Neuronal stem cell (in vitro differentiated cells): ENCODE results near the gene CNNM4. TPM values are rescaled to one million over a fixed set of nuclear protein-coding genes. Genes with fewer than 3 reads are reported as not detected.
A peak's percentile ranks its signal among the peaks of the same experiment; 100 is the strongest.

Source experiments
- DNase-seq: peaks from one replicate; pipeline ENCODE4 v3.0.0-alpha.2; 2013; ENCODE audit warnings: low spot score
- H2AFZ ChIP-seq: one replicate; pipeline ENCODE4 v1.6.1; 2013; ENCODE audit warnings: mild to moderate bottlenecking, low read length, inconsistent platforms
- H2AK5ac ChIP-seq: 2 replicates; pipeline ENCODE4 v1.6.1; 2013; ENCODE audit warnings: low read depth, mild to moderate bottlenecking, inconsistent platforms, low read length, moderate library complexity, mixed read lengths
- H2BK120ac ChIP-seq: 2 replicates; pipeline ENCODE4 v1.6.1; 2013; ENCODE audit warnings: low read depth, mild to moderate bottlenecking, inconsistent platforms, low read length, moderate library complexity, mixed read lengths
- H2BK12ac ChIP-seq: one replicate; pipeline ENCODE4 v1.6.1; 2013; ENCODE audit warnings: low read length, inconsistent platforms
- H2BK15ac ChIP-seq: 2 replicates; pipeline ENCODE4 v1.6.1; 2013; ENCODE audit warnings: mild to moderate bottlenecking, low read length, inconsistent platforms, mixed read lengths
- H2BK5ac ChIP-seq: one replicate; pipeline ENCODE4 v1.6.1; 2013; ENCODE audit warnings: inconsistent platforms, mild to moderate bottlenecking, low read length, moderate library complexity
- H3K14ac ChIP-seq: one replicate; pipeline ENCODE4 v1.6.1; 2013; ENCODE audit warnings: low read length, inconsistent platforms
- H3K18ac ChIP-seq: 2 replicates; pipeline ENCODE4 v1.6.1; 2013; ENCODE audit warnings: low read length, inconsistent platforms
- H3K23ac ChIP-seq: 2 replicates; pipeline ENCODE4 v1.6.1; 2013; ENCODE audit warnings: low read depth, mild to moderate bottlenecking, mixed read lengths, low read length, inconsistent platforms; ENCODE audit not compliant: poor library complexity
- H3K27ac ChIP-seq: replicated peaks from 3 replicates; pipeline ENCODE4 v1.5.1; 2013; ENCODE audit warnings: low read length, inconsistent platforms
- H3K27me3 ChIP-seq, 3 experiments: 2 replicates each; pipeline ENCODE4 v1.6.1; 2013; ENCODE audit warnings: low read length in 3 of 3, mild to moderate bottlenecking in 2 of 3, inconsistent platforms in 1 of 3, low read depth in 1 of 3, mixed read lengths in 1 of 3, moderate library complexity in 1 of 3; ENCODE audit not compliant: control insufficient read depth in 3 of 3, insufficient read depth in 3 of 3
- H3K36me3 ChIP-seq, 2 donors: replicated peaks in 1 of 2; 2 replicates each; pipeline ENCODE4 v1.6.1; 2013; ENCODE audit warnings: low read length in 2 of 2; ENCODE audit not compliant: control insufficient read depth in 2 of 2, insufficient read depth in 2 of 2
- H3K4ac ChIP-seq: 2 replicates; pipeline ENCODE4 v1.6.1; 2013; ENCODE audit warnings: inconsistent platforms, mild to moderate bottlenecking, low read length, moderate library complexity
- H3K4me1 ChIP-seq, 2 donors: 1 replicate in 1 of 2; 2 replicates in 1 of 2; pipeline ENCODE4 v1.6.1; 2013; ENCODE audit warnings: low read length in 2 of 2, low read depth in 1 of 2; ENCODE audit not compliant: control insufficient read depth in 2 of 2, insufficient read depth in 1 of 2
- H3K4me2 ChIP-seq: one replicate; pipeline ENCODE4 v1.6.1; 2013; ENCODE audit warnings: mild to moderate bottlenecking, low read length, inconsistent platforms; ENCODE audit not compliant: insufficient read depth, poor library complexity, severe bottlenecking
- H3K4me3 ChIP-seq, 2 donors: 2 replicates each; pipeline ENCODE4 v1.5.1; 2013; ENCODE audit warnings: low read length in 2 of 2, mild to moderate bottlenecking in 2 of 2, inconsistent platforms in 1 of 2, moderate library complexity in 1 of 2
- H3K79me1 ChIP-seq: one replicate; pipeline ENCODE4 v1.6.1; 2013; ENCODE audit warnings: low read depth, mild to moderate bottlenecking, inconsistent platforms, low read length, moderate library complexity
- H3K9ac ChIP-seq: one replicate; pipeline ENCODE4 v1.6.1; 2013; ENCODE audit warnings: mild to moderate bottlenecking, low read depth, low read length, inconsistent platforms; ENCODE audit not compliant: poor library complexity
- H3K9me3 ChIP-seq, 2 donors: replicated peaks in 1 of 2; 2 replicates each; pipeline versions ENCODE3 to v1.6.1; 2013; ENCODE audit warnings: low read length in 2 of 2, mild to moderate bottlenecking in 2 of 2, inconsistent platforms in 1 of 2, low read depth in 1 of 2, mixed read lengths in 1 of 2, moderate library complexity in 1 of 2; ENCODE audit not compliant: control insufficient read depth in 2 of 2, insufficient read depth in 1 of 2
- H4K8ac ChIP-seq: one replicate; pipeline ENCODE4 v1.6.1; 2013; ENCODE audit warnings: low read depth, mild to moderate bottlenecking, inconsistent platforms, low read length, moderate library complexity
- H4K91ac ChIP-seq: one replicate; pipeline ENCODE4 v1.6.1; 2013; ENCODE audit warnings: low read length, low read depth, mild to moderate bottlenecking, inconsistent platforms; ENCODE audit not compliant: poor library complexity
- WGBS, 2 donors: extraction: QIAGEN DNeasy Blood & Tissue Kit; methylation state at CpG; one replicate each; pipeline ENCODE4 v1.1.7; 2013; ENCODE audit warnings: missing lambda C conversion rate in 2 of 2, mixed read lengths in 1 of 2; ENCODE audit not compliant: insufficient read length in 2 of 2, insufficient replicate concordance in 1 of 2; ENCODE audit errors: extremely low coverage in 2 of 2; 5-methylcytosine and 5-hydroxymethylcytosine counted together
- polyA plus RNA-seq, 2 experiments: library from polyadenylated mRNA; stranded (reverse); fragments of 200-250 nt; gene quantifications; one replicate each; pipeline ENCODE4 v1.2.3, GENCODE V29; 2013

The CNNM4 gene
- 20.5 TPM for polyA plus RNA-seq (2013, experiment 1 of 2)
- 22.0 TPM for polyA plus RNA-seq (2013, experiment 2 of 2)

DNA sequence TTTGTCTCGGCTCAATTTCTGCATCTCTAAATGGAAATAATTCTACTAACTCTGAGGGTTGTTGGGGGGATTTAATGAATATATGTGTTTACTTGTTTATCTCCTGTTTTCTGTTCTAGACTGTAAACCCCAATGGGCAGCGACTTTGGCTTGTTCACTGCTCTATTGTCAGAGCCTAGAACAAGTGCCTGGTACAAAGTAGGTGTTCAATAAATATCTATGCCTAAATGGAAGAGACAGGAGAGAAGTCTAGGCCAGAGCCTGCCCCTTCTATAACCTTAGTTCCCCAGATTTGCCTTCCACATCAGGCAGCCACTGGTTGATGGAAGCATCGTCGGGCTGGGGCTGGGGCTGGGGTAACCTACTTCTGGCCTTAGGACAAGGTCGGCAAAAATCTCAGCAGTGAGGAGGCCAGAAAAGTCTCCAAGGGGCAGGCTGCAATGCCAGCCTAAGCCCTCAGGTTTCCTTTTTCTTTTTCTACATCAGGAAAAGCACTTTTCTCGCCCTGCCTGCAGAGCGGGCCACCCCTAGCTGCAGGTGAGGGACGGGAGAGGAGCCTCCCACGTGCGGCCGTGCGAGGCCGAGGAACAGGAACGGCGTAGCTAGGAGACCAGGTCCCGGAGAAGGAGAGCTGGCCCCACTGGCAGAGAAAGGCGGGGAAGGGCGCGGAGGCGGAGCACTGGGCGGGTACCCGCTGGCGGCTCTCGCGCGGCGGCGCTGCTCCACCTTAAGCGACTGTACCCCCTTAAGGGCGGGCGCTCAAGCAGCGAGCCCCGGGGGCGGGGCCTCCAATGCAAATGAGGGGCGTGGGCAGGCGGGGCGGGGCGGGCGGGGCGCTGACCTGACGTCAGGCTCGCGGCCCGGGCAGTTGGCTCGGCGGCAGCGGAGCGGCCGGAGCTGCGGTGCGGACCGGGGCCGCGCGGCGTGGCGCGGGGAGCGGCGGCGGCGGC, at the start of gene CNNM4:
CNNM4 (plus strand) TSS at position 867 of the 950 bp plus-strand sequence. CDS start 98 bp downstream, outside the sequence.
- WGBS, 2 donors, result no CpG with 5 or more reads among the region's 62 CpGs

DNA sequence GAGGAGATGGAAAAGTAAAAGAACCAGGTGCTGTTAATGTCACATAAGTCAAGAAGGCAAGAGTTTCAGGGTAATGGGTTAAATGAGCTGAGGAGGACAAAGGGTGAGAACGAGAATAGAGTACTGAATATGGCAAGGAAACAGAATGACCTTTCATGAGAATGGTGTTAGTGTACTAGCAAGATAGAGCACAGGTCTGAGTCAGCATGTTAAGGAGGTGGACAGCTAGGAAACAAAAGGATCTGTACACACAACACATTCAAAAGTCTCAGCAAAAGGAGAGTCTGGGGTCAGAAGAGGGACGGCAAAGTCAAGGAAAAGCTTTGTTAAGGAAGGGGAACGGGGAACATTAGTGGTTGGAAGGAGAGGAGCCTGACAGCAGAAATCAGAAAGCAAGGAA, 49.7 kb upstream of the CNNM4 start:
- H2AK5ac ChIP-seq, result no peak overlapping the region

More for the DNA sequence above, at the start of gene CNNM4:
- Histone ChIP-seq H3K27ac (peak within 1 kb of the TSS; percentile 72), H3K4me1 (peaks cover 26 to 27% of the 10 kb centered on the region in 2 donors), H3K23ac (peak within 1 kb of the TSS; percentile 98), H3K9ac (peak within 1 kb of the TSS; percentile 95), H3K27me3 (no peaks in the 10 kb centered on the region), H2AK5ac (peak within 1 kb of the TSS; percentile 99), H3K14ac (peak within 1 kb of the TSS; percentile 87), H3K4me2 (peak within 1 kb of the TSS; percentile 66), H4K91ac (peak within 1 kb of the TSS; percentile 86), H3K4me3 (peak within 1 kb of the TSS; percentile 52 to 93), H4K8ac (peak within 1 kb of the TSS; percentile 83), H2BK12ac (peak within 1 kb of the TSS; percentile 24), H3K4ac (peak within 1 kb of the TSS; percentile 86), H3K79me1 (peaks cover 6% of the 10 kb centered on the region), H2BK5ac (peak within 1 kb of the TSS; percentile 69), H2AFZ (peak within 1 kb of the TSS; percentile 99), H2BK15ac (peak within 1 kb of the TSS; percentile 96), H3K18ac (peak within 1 kb of the TSS; percentile 96), H3K9me3 (peaks cover 0 to 2% of the 10 kb centered on the region in 2 donors), H2BK120ac (peak within 1 kb of the TSS; percentile 56), H3K36me3 (no peaks in the 10 kb centered on the region)
- peak; percentile 91 for DNase-seq

DNA sequence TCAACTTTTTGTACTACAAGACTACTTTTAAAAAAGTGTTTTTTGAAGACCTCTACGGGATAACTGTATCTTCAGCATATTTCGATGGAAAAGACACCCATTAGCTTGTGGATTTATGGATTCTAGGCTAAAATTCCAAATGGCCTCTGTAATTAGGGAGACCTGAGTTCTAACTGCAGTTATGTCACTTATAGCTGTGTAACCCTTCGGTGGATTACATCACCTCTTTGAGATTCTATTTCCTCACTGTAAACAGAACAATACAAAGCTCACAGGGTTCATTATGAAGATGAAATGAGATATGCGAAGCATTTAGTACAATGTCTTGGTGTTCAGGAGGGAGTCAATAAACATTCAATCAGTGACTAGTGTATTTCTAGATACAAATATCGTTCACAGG, 45.0 kb upstream of the CNNM4 start:
- Histone ChIP-seq H3K79me1 (no peaks in the 10 kb centered on the region), H4K8ac (no peak overlapping the region), H2BK15ac (no peak overlapping the region), H2AK5ac (no peak overlapping the region), H3K14ac (no peak overlapping the region), H3K36me3 (peaks cover 18 to 85% of the 10 kb centered on the region in 2 donors), H3K4ac (no peak overlapping the region), H3K4me2 (no peak overlapping the region), H3K9me3 (no peaks in the 10 kb centered on the region), H3K9ac (no peak overlapping the region), H2BK120ac (no peak overlapping the region), H3K4me1 (no peaks in the 10 kb centered on the region), H2BK5ac (no peak overlapping the region), H3K27me3 (no peaks in the 10 kb centered on the region), H2AFZ (no peak overlapping the region), H4K91ac (no peak overlapping the region), H3K27ac (no peak overlapping the region), H3K4me3 (no peak overlapping the region), H2BK12ac (no peak overlapping the region), H3K23ac (no peak overlapping the region), H3K18ac (no peak overlapping the region)
- WGBS, 2 donors, result no CpG with 5 or more reads among the region's 5 CpGs
- DNase-seq, result no peak

More for the DNA sequence above, 49.7 kb upstream of the CNNM4 start:
- Histone ChIP-seq H4K91ac (no peak overlapping the region), H3K14ac (no peak overlapping the region), H3K4me3 (no peak overlapping the region), H3K18ac (no peak overlapping the region), H3K79me1 (no peaks in the 10 kb centered on the region), H3K36me3 (peaks cover 37 to 95% of the 10 kb centered on the region in 2 donors), H2BK120ac (no peak overlapping the region), H2BK15ac (no peak overlapping the region), H2BK12ac (no peak overlapping the region), H2BK5ac (no peak overlapping the region), H3K27me3 (no peaks in the 10 kb centered on the region), H3K4ac (no peak overlapping the region), H3K9me3 (peaks cover 2 to 11% of the 10 kb centered on the region in 2 donors), H3K23ac (no peak overlapping the region), H3K4me1 (no peaks in the 10 kb centered on the region), H2AFZ (no peak overlapping the region), H4K8ac (no peak overlapping the region), H3K27ac (no peak overlapping the region), H3K4me2 (no peak overlapping the region), H3K9ac (no peak overlapping the region)
- no CpG with 5 or more reads among the region's 3 CpGs for WGBS, 2 donors
- DNase-seq, result no peak

DNA sequence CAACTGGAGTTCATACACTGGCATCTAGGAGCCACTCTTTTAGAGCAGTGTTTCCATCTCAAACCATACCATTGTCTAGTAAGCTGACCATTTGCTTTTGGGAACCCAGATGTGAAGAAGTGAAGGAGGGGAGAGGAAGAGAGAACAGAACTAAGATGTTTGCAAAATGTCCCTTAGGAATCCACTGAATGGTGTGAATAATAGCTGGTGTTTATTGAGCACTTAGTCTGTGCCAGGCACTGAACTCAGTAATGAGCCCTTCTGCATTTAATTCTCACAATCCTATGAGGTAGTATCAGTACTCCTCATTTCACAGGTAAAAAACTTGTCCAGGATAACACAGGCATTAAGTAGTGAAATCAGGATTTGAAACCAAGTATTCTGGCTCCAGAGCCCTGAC, 44.3 kb upstream of the CNNM4 start:
- H3K23ac ChIP-seq, result no peak overlapping the region
- no peak overlapping the region for H3K4ac ChIP-seq
- no peaks in the 10 kb centered on the region for H3K79me1 ChIP-seq
- H4K91ac ChIP-seq, result no peak overlapping the region
- H3K27me3 ChIP-seq, result no peaks in the 10 kb centered on the region
- no peak overlapping the region for H2AFZ ChIP-seq
- no peaks in the 10 kb centered on the region for H3K4me1 ChIP-seq
- H3K9me3 ChIP-seq, result no peaks in the 10 kb centered on the region
- H3K4me3 ChIP-seq, result no peak overlapping the region
- H3K18ac ChIP-seq, result no peak overlapping the region
- H2BK5ac ChIP-seq, result no peak overlapping the region
- H2BK120ac ChIP-seq, result no peak overlapping the region
- DNase-seq, result no peak
- H2AK5ac ChIP-seq, result no peak overlapping the region
- H3K14ac ChIP-seq, result no peak overlapping the region
- no peak overlapping the region for H3K4me2 ChIP-seq
- no peak overlapping the region for H4K8ac ChIP-seq
- no peak overlapping the region for H2BK15ac ChIP-seq
- H3K27ac ChIP-seq, result no peak overlapping the region
- H3K36me3 ChIP-seq, result peaks cover 12 to 83% of the 10 kb centered on the region in 2 donors
- no peak overlapping the region for H2BK12ac ChIP-seq
- no peak overlapping the region for H3K9ac ChIP-seq
